GM13976 (cell line): Measurements from ENCODE around the gene DAZAP1.
A peak's percentile ranks its signal among the peaks of the same experiment; 100 is the strongest.

ENCODE experiments used
- DNase-seq: peaks from one replicate; pipeline ENCODE4 v3.0.0; 2012; ENCODE audit warnings: low spot score
- in situ Hi-C: fragments of 300-500 bp; cut with MboI; formaldehyde crosslinking; loops from one replicate; pipeline ENCODE4 v1.12.0; 2022; ENCODE audit warnings: low sequenced_read_pairs, mixed read lengths, inconsistent platforms; ENCODE audit not compliant: unreplicated experiment
- TF ChIP-seq, protein P1 (sequence below): IDR thresholded peaks from 2 replicates; pipeline ENCODE4 v1.5.1; 2012; ENCODE audit warnings: borderline replicate concordance, mild to moderate bottlenecking; ENCODE audit not compliant: insufficient read depth; ENCODE audit errors: extremely low read depth, missing control alignments, control extremely low read depth

The DAZAP1 gene

DNA sequence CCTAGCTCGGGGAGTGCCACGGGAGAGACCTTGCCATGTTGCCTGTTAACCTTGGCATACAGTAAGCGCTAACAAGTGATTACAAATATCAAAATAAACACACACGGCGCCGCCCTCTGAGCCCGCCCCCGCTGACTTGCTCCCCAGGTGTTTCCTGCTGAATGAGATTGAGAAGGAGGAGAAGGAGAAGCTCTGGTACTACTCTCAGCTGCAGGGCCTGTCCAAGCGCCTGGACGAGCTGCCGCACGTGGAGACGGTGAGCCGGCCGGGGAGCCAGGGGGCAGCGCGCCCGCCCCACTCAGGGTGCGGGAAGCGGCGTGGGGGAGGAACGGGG, 47.6 kb downstream of the DAZAP1 start:
- in situ Hi-C loops, result no loop called here
- no peak for DNase-seq

GRCh38 chr19:1455336-1456120, 48.1 kb downstream of the DAZAP1 start:
- TF ChIP-seq, protein P1, sequence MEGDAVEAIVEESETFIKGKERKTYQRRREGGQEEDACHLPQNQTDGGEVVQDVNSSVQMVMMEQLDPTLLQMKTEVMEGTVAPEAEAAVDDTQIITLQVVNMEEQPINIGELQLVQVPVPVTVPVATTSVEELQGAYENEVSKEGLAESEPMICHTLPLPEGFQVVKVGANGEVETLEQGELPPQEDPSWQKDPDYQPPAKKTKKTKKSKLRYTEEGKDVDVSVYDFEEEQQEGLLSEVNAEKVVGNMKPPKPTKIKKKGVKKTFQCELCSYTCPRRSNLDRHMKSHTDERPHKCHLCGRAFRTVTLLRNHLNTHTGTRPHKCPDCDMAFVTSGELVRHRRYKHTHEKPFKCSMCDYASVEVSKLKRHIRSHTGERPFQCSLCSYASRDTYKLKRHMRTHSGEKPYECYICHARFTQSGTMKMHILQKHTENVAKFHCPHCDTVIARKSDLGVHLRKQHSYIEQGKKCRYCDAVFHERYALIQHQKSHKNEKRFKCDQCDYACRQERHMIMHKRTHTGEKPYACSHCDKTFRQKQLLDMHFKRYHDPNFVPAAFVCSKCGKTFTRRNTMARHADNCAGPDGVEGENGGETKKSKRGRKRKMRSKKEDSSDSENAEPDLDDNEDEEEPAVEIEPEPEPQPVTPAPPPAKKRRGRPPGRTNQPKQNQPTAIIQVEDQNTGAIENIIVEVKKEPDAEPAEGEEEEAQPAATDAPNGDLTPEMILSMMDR, result no peak
- in situ Hi-C loops, result no loop called here
- DNase-seq, result peak; percentile 84

More for the DNA sequence above, 47.6 kb downstream of the DAZAP1 start:
- TF ChIP-seq, protein P1, result no peak

GRCh38 chr19:1456121-1456900, 48.9 kb downstream of the DAZAP1 start:
- no peak for DNase-seq
- in situ Hi-C loops, result no loop called here
- TF ChIP-seq, protein P1, result no peak

GRCh38 chr19:1457031-1457739, 49.8 kb downstream of the DAZAP1 start:
- DNase-seq, result no peak
- in situ Hi-C loops, result no loop called here
- TF ChIP-seq, protein P1, result no peak

DNA sequence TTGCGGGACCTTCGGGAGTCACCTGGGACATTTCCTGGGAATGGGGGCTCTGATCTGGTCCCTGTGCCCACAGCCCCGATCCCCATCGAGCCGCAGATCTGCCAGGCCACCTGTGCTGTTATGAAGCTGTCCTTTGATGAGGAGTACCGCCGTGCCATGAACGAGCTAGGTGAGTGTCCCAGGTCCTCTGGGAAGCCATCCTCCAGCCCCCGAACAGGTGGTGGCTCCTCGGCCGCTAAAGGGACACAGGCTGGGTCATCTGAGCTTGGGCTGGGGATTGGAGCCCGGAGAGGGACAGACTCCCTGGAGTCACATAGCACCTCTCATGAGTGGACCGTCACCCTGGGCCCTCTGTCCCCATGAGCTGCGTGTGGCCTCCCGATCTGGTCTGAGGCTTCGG, 50.5 kb downstream of the DAZAP1 start:
- DNase-seq, result no peak
- TF ChIP-seq, protein P1, result no peak
- in situ Hi-C loops, result no loop called here

GRCh38 chr19:1459479-1459878, 52.1 kb downstream of the DAZAP1 start:
- TF ChIP-seq, protein P1, result no peak
- DNase-seq, result no peak
- in situ Hi-C loops, result no loop called here
